Bronchial epithelial cell (primary cell): ENCODE data around the gene TRAF3IP1. TPM values are rescaled to one million over a fixed set of nuclear protein-coding genes. Genes with fewer than 3 reads are reported as not detected.

Experiments used
- DNase-seq: peaks from one replicate; pipeline ENCODE4 v3.0.0-alpha.2; 2010; ENCODE audit warnings: low read depth
- FAIRE-seq: peaks from 2 replicates; lab custom pipeline; 2011; peaks lifted over from hg19 to GRCh38; lab: Jason Lieb, UNC
- H3K27me3 ChIP-seq: 2 replicates; pipeline ENCODE4 v1.5.1; 2011; ENCODE audit warnings: low read length; ENCODE audit not compliant: control insufficient read depth, insufficient read depth
- H3K36me3 ChIP-seq: 2 replicates; pipeline ENCODE4 v1.5.1; 2011; ENCODE audit warnings: low read length; ENCODE audit not compliant: control insufficient read depth, insufficient read depth
- H3K4me3 ChIP-seq: 2 replicates; pipeline ENCODE4 v1.5.1; 2011; ENCODE audit warnings: mild to moderate bottlenecking, low read depth, low read length, control low read depth
- total RNA-seq: library from RNA; depleted of rRNA; stranded (reverse); fragments of >200 nt; gene quantifications from 2 replicates; pipeline ENCODE4 v1.2.1, GENCODE V29; 2014
- TF ChIP-seq, protein P1 (sequence below): IDR thresholded peaks from 2 replicates; pipeline ENCODE4 v1.5.1; 2011; ENCODE audit warnings: mild to moderate bottlenecking, moderate library complexity, low read length, control low read depth, inconsistent platforms; ENCODE audit not compliant: insufficient read depth, severe bottlenecking

Gene TRAF3IP1
- total RNA-seq, 1 donor from 2014 or later = 9.2 TPM

DNA sequence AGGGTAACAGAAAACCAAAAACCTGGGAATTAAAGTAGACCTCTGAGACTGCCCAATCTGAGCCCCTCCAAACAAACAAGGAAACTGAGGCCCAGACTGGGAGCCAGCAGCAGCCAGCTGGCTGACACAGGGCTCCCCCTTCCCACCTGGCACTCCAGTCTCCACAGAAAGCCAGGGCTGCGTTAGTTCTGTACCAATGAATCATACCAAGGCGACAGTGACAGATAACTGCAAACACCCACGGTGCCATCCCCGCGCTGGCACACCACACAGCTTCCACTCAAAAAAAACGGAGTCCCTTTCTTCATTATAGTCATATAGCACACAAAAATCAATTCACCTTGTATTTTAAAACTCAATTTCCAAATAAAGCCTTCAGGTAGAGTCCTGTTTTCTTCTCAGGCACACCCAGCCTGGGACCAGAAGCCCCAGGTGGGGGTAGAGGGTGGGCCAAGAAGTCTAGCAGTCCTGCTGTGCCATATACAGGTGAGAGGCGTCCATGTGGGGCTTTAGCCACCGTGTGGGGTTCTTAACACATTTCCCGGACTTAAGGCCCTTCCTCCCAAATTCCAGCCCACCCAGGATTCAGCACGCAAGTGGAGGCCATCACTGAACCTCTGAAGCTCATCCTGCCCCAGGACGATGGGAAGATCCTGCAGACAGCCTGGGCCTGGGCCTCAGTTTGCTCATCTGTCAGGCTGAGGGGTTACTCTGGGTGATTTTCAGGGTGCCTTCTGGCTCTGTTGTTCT is 33.2 kb upstream of the TRAF3IP1 start:
- peak overlapping the region; percentile 89 for H3K4me3 ChIP-seq
- DNase-seq (peak; percentile 8), FAIRE-seq (no peak)
- TF ChIP-seq, protein P1, sequence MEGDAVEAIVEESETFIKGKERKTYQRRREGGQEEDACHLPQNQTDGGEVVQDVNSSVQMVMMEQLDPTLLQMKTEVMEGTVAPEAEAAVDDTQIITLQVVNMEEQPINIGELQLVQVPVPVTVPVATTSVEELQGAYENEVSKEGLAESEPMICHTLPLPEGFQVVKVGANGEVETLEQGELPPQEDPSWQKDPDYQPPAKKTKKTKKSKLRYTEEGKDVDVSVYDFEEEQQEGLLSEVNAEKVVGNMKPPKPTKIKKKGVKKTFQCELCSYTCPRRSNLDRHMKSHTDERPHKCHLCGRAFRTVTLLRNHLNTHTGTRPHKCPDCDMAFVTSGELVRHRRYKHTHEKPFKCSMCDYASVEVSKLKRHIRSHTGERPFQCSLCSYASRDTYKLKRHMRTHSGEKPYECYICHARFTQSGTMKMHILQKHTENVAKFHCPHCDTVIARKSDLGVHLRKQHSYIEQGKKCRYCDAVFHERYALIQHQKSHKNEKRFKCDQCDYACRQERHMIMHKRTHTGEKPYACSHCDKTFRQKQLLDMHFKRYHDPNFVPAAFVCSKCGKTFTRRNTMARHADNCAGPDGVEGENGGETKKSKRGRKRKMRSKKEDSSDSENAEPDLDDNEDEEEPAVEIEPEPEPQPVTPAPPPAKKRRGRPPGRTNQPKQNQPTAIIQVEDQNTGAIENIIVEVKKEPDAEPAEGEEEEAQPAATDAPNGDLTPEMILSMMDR = no peak
- peaks cover 2% of the 10 kb centered on the region for H3K36me3 ChIP-seq
- no peaks in the 10 kb centered on the region for H3K27me3 ChIP-seq

DNA sequence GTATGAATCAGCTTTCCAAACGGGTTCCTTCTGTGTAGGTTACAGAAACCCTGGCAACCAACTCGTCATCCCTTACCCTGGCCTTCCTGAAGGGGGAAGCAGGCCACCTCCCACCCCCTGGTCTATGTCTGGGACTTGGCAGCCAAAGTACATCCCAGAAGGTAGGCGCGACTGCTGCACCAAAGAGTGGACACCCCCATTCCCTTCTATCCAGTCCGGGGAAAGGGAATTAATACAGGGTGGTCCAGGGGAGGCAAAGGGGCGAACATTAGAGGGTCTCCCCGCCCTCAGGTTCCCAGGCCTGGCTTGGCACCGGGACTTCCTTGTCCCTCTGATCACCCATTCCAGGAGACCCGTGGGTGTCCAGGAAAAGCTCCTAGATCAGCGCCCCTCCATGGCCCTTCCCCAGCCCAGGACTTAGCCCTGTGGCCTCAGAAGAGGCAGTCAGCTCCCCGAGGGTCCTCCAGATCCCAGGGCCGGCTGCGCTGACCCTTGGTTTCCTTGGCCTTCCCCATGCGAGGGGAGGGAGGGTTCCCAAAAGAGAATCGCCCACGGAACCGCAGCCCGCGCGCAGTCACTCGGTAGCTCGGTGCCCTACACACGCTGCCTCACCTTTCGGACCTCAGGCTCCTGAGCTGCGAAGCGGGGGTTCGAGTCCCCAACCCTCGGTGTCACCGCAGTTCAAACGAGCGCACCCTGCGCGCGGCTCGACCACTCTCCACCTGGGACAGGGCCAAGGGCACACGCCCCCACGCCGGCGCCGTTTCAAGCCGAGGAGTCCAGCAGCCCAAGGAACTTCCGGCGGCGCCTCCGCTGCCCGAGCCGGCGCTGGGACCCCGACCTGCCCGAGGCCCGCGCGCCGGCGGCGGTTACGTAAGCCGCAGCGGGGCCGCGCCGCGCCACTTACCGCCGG is 32.3 kb upstream of the TRAF3IP1 start, which contains the start of gene PER2:
Gene PER2 (minus strand): TSS at position 874 of the 913 bp plus-strand sequence. CDS start 10,674 bp downstream, outside the sequence.
- DNase-seq = peak; percentile 95
- FAIRE-seq = peak; percentile 64
- TF ChIP-seq, protein P1 = peak; percentile 30
- peaks cover 2% of the 10 kb centered on the region for H3K36me3 ChIP-seq
- H3K4me3 ChIP-seq = peak within 1 kb of the TSS; percentile 89
- H3K27me3 ChIP-seq = no peaks in the 10 kb centered on the region

DNA sequence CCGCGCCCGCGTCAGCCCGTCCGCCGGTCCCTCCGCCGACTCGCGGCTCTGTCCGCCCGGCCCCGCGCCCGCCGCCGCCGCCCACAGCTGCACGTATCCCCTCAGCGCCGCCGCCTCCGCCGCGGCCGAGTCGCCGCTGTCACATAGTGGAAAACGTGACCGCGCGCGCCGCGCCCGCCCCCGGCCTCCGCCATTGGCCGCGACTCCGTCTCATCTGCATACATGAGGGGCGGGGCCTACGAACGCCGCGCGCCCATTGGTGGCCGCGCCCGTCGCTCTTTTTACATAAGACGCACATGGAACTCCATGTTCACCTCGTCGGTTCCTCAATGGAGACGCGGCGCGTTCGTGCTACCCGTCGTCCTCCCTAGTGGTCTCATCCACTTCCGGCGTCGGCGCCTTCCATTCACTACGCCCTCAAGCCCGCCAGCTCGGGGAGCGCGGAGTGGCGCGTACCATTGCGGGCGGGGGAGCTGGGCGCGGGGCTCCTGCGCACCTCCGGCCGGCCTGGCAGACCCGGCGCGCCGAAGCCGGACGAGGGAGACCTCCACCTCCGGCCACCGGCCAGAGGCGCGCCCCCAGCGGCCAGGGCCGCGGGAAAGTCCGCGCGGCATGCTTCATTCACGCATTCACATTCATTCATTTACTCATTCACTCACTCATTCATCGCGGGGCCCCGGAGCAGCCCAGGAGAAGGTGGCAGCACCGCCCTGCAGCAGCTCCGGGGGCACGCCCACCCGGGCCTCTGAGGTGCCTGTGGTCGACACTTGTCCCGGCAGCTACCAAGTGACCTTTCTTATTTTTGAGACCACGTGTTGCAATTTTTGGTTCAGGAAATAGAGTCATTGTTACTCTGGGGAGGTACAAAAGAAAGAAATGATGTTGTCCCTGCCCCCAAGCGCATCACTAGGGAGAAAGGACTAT is 31.4 kb upstream of the TRAF3IP1 start:
- DNase-seq (peak; percentile 90), FAIRE-seq (no peak)
- H3K36me3 ChIP-seq = no peaks in the 10 kb centered on the region
- H3K4me3 ChIP-seq = peak overlapping the region; percentile 89
- TF ChIP-seq, protein P1 = peak; percentile 39
- no peaks in the 10 kb centered on the region for H3K27me3 ChIP-seq

DNA sequence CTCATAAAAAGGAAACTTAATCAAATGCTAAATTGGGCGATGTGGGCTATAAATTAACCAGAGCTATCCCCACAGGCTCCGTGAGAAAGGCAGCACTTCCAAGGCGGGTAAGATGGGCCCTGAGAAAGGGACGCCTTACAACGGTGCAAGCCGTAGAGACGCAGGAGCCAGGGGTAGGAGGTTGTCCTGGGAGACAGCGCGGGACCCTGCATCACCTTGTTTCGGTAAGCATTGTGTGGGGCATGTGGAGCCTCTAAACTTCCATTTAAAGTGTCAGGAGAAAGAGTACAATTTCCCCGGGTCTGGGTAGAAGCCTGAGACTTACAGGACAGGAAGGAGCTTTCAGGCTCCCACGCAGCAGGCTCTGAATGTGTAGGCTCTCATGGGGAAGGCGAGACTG is 30.7 kb upstream of the TRAF3IP1 start:
- TF ChIP-seq, protein P1 = no peak
- H3K27me3 ChIP-seq = no peaks in the 10 kb centered on the region
- FAIRE-seq (no peak), DNase-seq (no peak)
- H3K36me3 ChIP-seq = no peaks in the 10 kb centered on the region
- H3K4me3 ChIP-seq = peak overlapping the region; percentile 89

DNA sequence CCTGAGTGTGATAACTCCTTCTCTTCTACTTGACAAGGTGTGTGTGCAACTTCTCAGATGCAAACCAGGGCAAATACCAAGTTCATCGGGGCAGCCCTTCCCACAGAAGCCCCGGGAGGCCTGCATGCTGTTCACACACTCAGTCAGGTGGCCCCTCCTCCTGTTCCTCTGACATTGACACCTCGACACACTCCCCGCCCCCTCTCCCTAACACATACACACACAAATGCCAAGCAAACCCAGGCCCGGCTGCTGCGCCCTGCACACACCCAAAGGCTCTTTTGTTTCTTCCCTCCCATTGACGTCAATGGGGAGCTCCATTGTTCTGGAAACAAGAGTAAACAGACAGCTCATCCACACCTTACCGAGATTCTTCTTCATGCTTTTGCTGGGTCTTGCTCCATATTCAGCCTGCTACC is 30.2 kb upstream of the TRAF3IP1 start:
- Histone ChIP-seq H3K27me3 (no peaks in the 10 kb centered on the region), H3K36me3 (no peaks in the 10 kb centered on the region), H3K4me3 (peak overlapping the region; percentile 89)
- peak; percentile 77 for FAIRE-seq
- TF ChIP-seq, protein P1 = no peak
- DNase-seq = peak; percentile 98
